ENCODE data around the gene COLEC12.

DNA sequence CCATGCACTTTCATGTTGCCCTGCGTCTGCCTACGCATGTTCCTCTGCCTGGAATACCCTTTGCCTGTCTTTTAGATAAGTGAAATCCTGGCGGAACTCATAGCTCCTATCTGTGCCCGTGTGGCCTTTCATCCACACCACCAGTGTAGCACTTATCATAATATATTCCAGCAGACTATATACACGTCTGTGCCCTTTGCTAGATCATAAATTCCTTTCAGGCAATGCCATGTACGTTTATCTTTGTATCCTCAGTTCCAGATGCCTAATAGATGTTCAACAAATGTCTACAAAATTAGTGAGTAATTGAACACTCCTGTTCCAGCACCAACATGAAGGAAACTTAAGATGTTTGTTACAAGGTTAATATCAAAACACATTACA lies 106.9 kb downstream of the COLEC12 start:
- TF ChIP-seq, protein P1, sequence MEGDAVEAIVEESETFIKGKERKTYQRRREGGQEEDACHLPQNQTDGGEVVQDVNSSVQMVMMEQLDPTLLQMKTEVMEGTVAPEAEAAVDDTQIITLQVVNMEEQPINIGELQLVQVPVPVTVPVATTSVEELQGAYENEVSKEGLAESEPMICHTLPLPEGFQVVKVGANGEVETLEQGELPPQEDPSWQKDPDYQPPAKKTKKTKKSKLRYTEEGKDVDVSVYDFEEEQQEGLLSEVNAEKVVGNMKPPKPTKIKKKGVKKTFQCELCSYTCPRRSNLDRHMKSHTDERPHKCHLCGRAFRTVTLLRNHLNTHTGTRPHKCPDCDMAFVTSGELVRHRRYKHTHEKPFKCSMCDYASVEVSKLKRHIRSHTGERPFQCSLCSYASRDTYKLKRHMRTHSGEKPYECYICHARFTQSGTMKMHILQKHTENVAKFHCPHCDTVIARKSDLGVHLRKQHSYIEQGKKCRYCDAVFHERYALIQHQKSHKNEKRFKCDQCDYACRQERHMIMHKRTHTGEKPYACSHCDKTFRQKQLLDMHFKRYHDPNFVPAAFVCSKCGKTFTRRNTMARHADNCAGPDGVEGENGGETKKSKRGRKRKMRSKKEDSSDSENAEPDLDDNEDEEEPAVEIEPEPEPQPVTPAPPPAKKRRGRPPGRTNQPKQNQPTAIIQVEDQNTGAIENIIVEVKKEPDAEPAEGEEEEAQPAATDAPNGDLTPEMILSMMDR (IDR thresholded peaks at IDR 0.05) = no peak
- TF ChIP-seq POLR2A (IDR thresholded peaks at IDR 0.05) = no peak
- TF ChIP-seq EP300 (IDR thresholded peaks at IDR 0.05) = no peak
